Tibial nerve (tissue), 4 donors: ENCODE measurements around the gene UGGT1.

ENCODE experiments used
- CTCF ChIP-seq, 5 experiments: fragments of 200-600 bp in 3 of 5; fragments of 450-650 bp in 2 of 5; sonication (generic) in 3 of 5; IDR thresholded peaks; one replicate each; pipeline ENCODE4 v1.5.1; 2016 to 2019; ENCODE audit warnings: antibody characterized with exemption in 5 of 5, mild to moderate bottlenecking in 3 of 5, moderate library complexity in 2 of 5
- EP300 ChIP-seq, 2 donors: sonication (generic); formaldehyde crosslinking; IDR thresholded peaks; one replicate each; pipeline ENCODE4 v1.6.1; 2017; ENCODE audit warnings: antibody characterized with exemption in 2 of 2, mild to moderate bottlenecking in 1 of 2
- POLR2A ChIP-seq, 2 donors: fragments of 450-650 bp; IDR thresholded peaks; one replicate each; pipeline ENCODE4 v1.6.1; 2017; ENCODE audit warnings: antibody characterized with exemption in 2 of 2, mild to moderate bottlenecking in 2 of 2, moderate library complexity in 2 of 2

GRCh38 chr2:128162266-128162665 lies 71.3 kb downstream of the UGGT1 start:
- TF ChIP-seq CTCF (IDR thresholded peaks at IDR 0.05) (no peak), POLR2A (IDR thresholded peaks at IDR 0.05) (no peak), EP300 (IDR thresholded peaks at IDR 0.05) (no peak)
